HCT116 (cell line): Measurements from ENCODE around the gene TMEM135.

Source experiments
- CEBPB ChIP-seq: IDR thresholded peaks from 2 replicates; pipeline ENCODE4 v1.6.1; 2012; ENCODE audit warnings: low read depth
- EZH2 ChIP-seq: fragments of 200-600 bp; sonication (generic); IDR thresholded peaks from 2 replicates; pipeline ENCODE4 v1.6.1; 2017; ENCODE audit warnings: antibody characterized with exemption, mixed run types
- MAX ChIP-seq: IDR thresholded peaks from 2 replicates; pipeline ENCODE4 v1.6.1; 2012
- POLR2A ChIP-seq: IDR thresholded peaks from 2 replicates; pipeline ENCODE4 v1.7.0; 2011; ENCODE audit warnings: borderline replicate concordance; ENCODE audit not compliant: insufficient read depth, insufficient read length; ENCODE audit errors: extremely low read depth
- POLR2AphosphoS5 ChIP-seq: IDR thresholded peaks from 2 replicates; pipeline ENCODE4 v1.6.1; 2011; ENCODE audit warnings: mild to moderate bottlenecking, low read depth, low read length, moderate library complexity
- TF ChIP-seq, protein P1 (sequence below), 3 experiments: fragments of 200-600 bp in 1 of 3; sonication (generic) in 1 of 3; IDR thresholded peaks in 2 of 3; conservative IDR thresholded peaks in 1 of 3; 2 replicates each; pipeline ENCODE4 v1.5.1; 2012 to 2017; ENCODE audit warnings: low read depth in 2 of 3, low read length in 2 of 3, antibody characterized with exemption in 1 of 3, borderline replicate concordance in 1 of 3, control low read depth in 1 of 3, mild to moderate bottlenecking in 1 of 3, mixed read lengths in 1 of 3, mixed run types in 1 of 3, moderate library complexity in 1 of 3; ENCODE audit not compliant: insufficient read depth in 1 of 3

- TF ChIP-seq MAX = no peak
- TF ChIP-seq, protein P1, sequence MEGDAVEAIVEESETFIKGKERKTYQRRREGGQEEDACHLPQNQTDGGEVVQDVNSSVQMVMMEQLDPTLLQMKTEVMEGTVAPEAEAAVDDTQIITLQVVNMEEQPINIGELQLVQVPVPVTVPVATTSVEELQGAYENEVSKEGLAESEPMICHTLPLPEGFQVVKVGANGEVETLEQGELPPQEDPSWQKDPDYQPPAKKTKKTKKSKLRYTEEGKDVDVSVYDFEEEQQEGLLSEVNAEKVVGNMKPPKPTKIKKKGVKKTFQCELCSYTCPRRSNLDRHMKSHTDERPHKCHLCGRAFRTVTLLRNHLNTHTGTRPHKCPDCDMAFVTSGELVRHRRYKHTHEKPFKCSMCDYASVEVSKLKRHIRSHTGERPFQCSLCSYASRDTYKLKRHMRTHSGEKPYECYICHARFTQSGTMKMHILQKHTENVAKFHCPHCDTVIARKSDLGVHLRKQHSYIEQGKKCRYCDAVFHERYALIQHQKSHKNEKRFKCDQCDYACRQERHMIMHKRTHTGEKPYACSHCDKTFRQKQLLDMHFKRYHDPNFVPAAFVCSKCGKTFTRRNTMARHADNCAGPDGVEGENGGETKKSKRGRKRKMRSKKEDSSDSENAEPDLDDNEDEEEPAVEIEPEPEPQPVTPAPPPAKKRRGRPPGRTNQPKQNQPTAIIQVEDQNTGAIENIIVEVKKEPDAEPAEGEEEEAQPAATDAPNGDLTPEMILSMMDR (IDR thresholded peaks at IDR 0.05 in 2 of 3, conservative IDR thresholded peaks at IDR 0.05 in 1 of 3; ENCODE audit: borderline replicate concordance in 1 of 3, insufficient read depth in 1 of 3, low read depth in 2 of 3, low read length in 2 of 3) = no peak
- TF ChIP-seq POLR2AphosphoS5 = no peak
- no peak for TF ChIP-seq POLR2A
- TF ChIP-seq EZH2 = no peak
- no peak for TF ChIP-seq CEBPB
Measured at GRCh38 chr11:87260811-87261210, 223.1 kb downstream of the TMEM135 start.
